ENCODE results near the gene ACOT13. TPM values are rescaled to one million over a fixed set of nuclear protein-coding genes. Genes with fewer than 3 reads are reported as not detected.
"Not testable (repeated sequence)": the region's sequence is repeated elsewhere in the genome, so short reads cannot be mapped to it uniquely, and the experiment has no call there.

Gene ACOT13
- total RNA-seq, 1 donor from 2014 or later: 24.6 TPM

- TF ChIP-seq CTCF (IDR thresholded peaks at IDR 0.05): no peak
- intact Hi-C loops (cut with DNase I): no loop called here
- DNase-seq: peak; percentile 65
- H3K27me3 ChIP-seq (ENCODE audit: low read depth): no peaks in the 10 kb centered on the region
- no peaks in the 10 kb centered on the region for H3K9me3 ChIP-seq
- H3K36me3 ChIP-seq: peaks cover 26% of the 10 kb centered on the region
- peak within 1 kb of the TSS; percentile 87 for H3K4me3 ChIP-seq
- ATAC-seq: no peak
- H3K4me1 ChIP-seq: peaks cover 43% of the 10 kb centered on the region
- peak within 1 kb of the TSS; percentile 99 for H3K27ac ChIP-seq
Measured at GRCh38 chr6:24719125-24719971, 52.5 kb downstream of the ACOT13 start, which contains the start of gene C6orf62. Gene C6orf62 (minus strand): TSS chr6:24719154. CDS start chr6:24718668, 486 bp downstream.

GRCh38 chr6:24720131-24720603 is 53.3 kb downstream of the ACOT13 start:
- TF ChIP-seq CTCF (IDR thresholded peaks at IDR 0.05): no peak
- ATAC-seq (peak; percentile 68 to 73), DNase-seq (peak; percentile 82)
- Histone ChIP-seq H3K36me3 (peaks cover 18% of the 10 kb centered on the region), H3K4me3 (peak overlapping the region; percentile 87), H3K9me3 (no peaks in the 10 kb centered on the region), H3K27me3 (ENCODE audit: low read depth) (no peaks in the 10 kb centered on the region), H3K4me1 (peaks cover 35% of the 10 kb centered on the region), H3K27ac (peak overlapping the region; percentile 99)
- intact Hi-C loops (cut with DNase I): no loop called here

- intact Hi-C loops (cut with DNase I): no loop called here
- DNase-seq (peak; percentile 100), ATAC-seq (peak; percentile 94 to 96)
- H3K27ac ChIP-seq: peak overlapping the region; percentile 99
- H3K9me3 ChIP-seq: no peaks in the 10 kb centered on the region
- no peaks in the 10 kb centered on the region for H3K27me3 ChIP-seq (ENCODE audit: low read depth)
- H3K4me1 ChIP-seq: peaks cover 28% of the 10 kb centered on the region
- TF ChIP-seq CTCF (IDR thresholded peaks at IDR 0.05): no peak
- H3K36me3 ChIP-seq: peaks cover 11% of the 10 kb centered on the region
- H3K4me3 ChIP-seq: peak overlapping the region; percentile 87
Measured at GRCh38 chr6:24720604-24721460, 54.0 kb downstream of the ACOT13 start.

- peaks cover 20% of the 10 kb centered on the region for H3K4me1 ChIP-seq
- H3K4me3 ChIP-seq: peak overlapping the region; percentile 87
- DNase-seq (no peak), ATAC-seq (peak; percentile 76)
- no peaks in the 10 kb centered on the region for H3K9me3 ChIP-seq
- H3K27me3 ChIP-seq (ENCODE audit: low read depth): peaks cover 2% of the 10 kb centered on the region
- H3K27ac ChIP-seq: peak overlapping the region; percentile 99
- no peak for TF ChIP-seq CTCF (IDR thresholded peaks at IDR 0.05)
- intact Hi-C loops (cut with DNase I): no loop called here
- peaks cover 4% of the 10 kb centered on the region for H3K36me3 ChIP-seq
Measured at GRCh38 chr6:24721461-24722215, 54.8 kb downstream of the ACOT13 start.

- Histone ChIP-seq H3K9me3 (no peaks in the 10 kb centered on the region), H3K36me3 (no peaks in the 10 kb centered on the region), H3K27me3 (ENCODE audit: low read depth) (peaks cover 5% of the 10 kb centered on the region), H3K27ac (no peak overlapping the region), H3K4me3 (no peak overlapping the region), H3K4me1 (peaks cover 12% of the 10 kb centered on the region)
- DNase-seq (no peak), ATAC-seq (no peak)
- no peak for TF ChIP-seq CTCF (IDR thresholded peaks at IDR 0.05)
- intact Hi-C loops (cut with DNase I): no loop called here
Measured at GRCh38 chr6:24723270-24723669, 56.4 kb downstream of the ACOT13 start.

- H3K4me3 ChIP-seq; intact Hi-C loops (cut with DNase I); DNase-seq; H3K36me3 ChIP-seq; H3K9me3 ChIP-seq; H3K27ac ChIP-seq; ATAC-seq; H3K4me1 ChIP-seq; H3K27me3 ChIP-seq (ENCODE audit: low read depth): not testable (repeated sequence)
Measured at GRCh38 chr6:24730653-24731052, 63.8 kb downstream of the ACOT13 start.

- H3K9me3 ChIP-seq; H3K27ac ChIP-seq; H3K27me3 ChIP-seq (ENCODE audit: low read depth); intact Hi-C loops (cut with DNase I); H3K4me1 ChIP-seq; ATAC-seq; H3K36me3 ChIP-seq; DNase-seq; H3K4me3 ChIP-seq: not testable (repeated sequence)
Measured at GRCh38 chr6:24731456-24732134, 64.7 kb downstream of the ACOT13 start.

All from lower lobe of right lung (tissue), 2 donors.